Thyroid gland (tissue), 4 donors: Measurements from ENCODE around the gene IRF2BPL. TPM values are rescaled to one million over a fixed set of nuclear protein-coding genes. Genes with fewer than 3 reads are reported as not detected.

Experiments
- DNase-seq, 2 donors: peaks; one replicate each; pipeline ENCODE4 v3.0.0-alpha.2; 2019
- H3K27ac ChIP-seq, 3 donors: fragments of 200-600 bp; sonication (generic); 1 replicate in 2 of 3; 2 replicates in 1 of 3; pipeline ENCODE4 v1.5.1; 2016 to 2019; ENCODE audit warnings: mild to moderate bottlenecking in 1 of 3, moderate library complexity in 1 of 3
- H3K27me3 ChIP-seq: fragments of 200-600 bp; sonication (generic); one replicate; pipeline ENCODE4 v1.5.1; 2019
- H3K36me3 ChIP-seq, 2 donors: fragments of 200-600 bp; sonication (generic); one replicate each; pipeline ENCODE4 v1.5.1; 2016 to 2019
- H3K4me1 ChIP-seq, 2 donors: fragments of 200-600 bp; sonication (generic); one replicate each; pipeline ENCODE4 v1.5.1; 2017 to 2019
- H3K4me3 ChIP-seq, 3 donors: fragments of 200-600 bp; sonication (generic); replicated peaks in 1 of 3; 1 replicate in 2 of 3; 2 replicates in 1 of 3; pipeline ENCODE4 v1.5.1; 2016; ENCODE audit warnings: mild to moderate bottlenecking in 1 of 3
- H3K9me3 ChIP-seq: fragments of 200-600 bp; sonication (generic); one replicate; pipeline ENCODE4 v1.5.1; 2017
- POLR2A ChIP-seq, 2 donors: fragments of 450-650 bp; IDR thresholded peaks; one replicate each; pipeline ENCODE4 v1.6.1; 2017; ENCODE audit warnings: antibody characterized with exemption in 2 of 2, mild to moderate bottlenecking in 2 of 2, moderate library complexity in 1 of 2
- WGBS, 2 donors: methylation state at CpG; one replicate each; pipeline ENCODE4 v1.1.5; 2017; 5-methylcytosine and 5-hydroxymethylcytosine counted together
- intact Hi-C: fragments of 100-400 bp; cut with DNase I; formaldehyde crosslinking; loops from one replicate; pipeline ENCODE4 v1.15.1; 2023
- total RNA-seq, 4 donors: library from RNA; depleted of rRNA; stranded (reverse); fragments of >200 nt; gene quantifications; one replicate each; pipeline ENCODE4 v1.2.3, GENCODE V29; 2016
- TF ChIP-seq, protein P1 (sequence below), 6 experiments: fragments of 200-600 bp in 3 of 6; fragments of 450-650 bp in 3 of 6; sonication (generic) in 3 of 6; IDR thresholded peaks; one replicate each; pipeline ENCODE4 v1.5.1; 2016 to 2019; ENCODE audit warnings: antibody characterized with exemption in 6 of 6, mild to moderate bottlenecking in 2 of 6, inconsistent platforms in 1 of 6, moderate library complexity in 1 of 6

Gene IRF2BPL
- total RNA-seq, 4 donors from 2014 or later = 43.9 to 103 (median 78.4) TPM

- DNase-seq = no peak
- Histone ChIP-seq H3K36me3 (no peaks in the 10 kb centered on the region), H3K4me1 (no peaks in the 10 kb centered on the region), H3K9me3 (no peaks in the 10 kb centered on the region), H3K4me3 (no peak overlapping the region), H3K27ac (no peak overlapping the region), H3K27me3 (no peaks in the 10 kb centered on the region)
- intact Hi-C loops = no loop called here
- TF ChIP-seq POLR2A (IDR thresholded peaks at IDR 0.05) = no peak
- TF ChIP-seq, protein P1, sequence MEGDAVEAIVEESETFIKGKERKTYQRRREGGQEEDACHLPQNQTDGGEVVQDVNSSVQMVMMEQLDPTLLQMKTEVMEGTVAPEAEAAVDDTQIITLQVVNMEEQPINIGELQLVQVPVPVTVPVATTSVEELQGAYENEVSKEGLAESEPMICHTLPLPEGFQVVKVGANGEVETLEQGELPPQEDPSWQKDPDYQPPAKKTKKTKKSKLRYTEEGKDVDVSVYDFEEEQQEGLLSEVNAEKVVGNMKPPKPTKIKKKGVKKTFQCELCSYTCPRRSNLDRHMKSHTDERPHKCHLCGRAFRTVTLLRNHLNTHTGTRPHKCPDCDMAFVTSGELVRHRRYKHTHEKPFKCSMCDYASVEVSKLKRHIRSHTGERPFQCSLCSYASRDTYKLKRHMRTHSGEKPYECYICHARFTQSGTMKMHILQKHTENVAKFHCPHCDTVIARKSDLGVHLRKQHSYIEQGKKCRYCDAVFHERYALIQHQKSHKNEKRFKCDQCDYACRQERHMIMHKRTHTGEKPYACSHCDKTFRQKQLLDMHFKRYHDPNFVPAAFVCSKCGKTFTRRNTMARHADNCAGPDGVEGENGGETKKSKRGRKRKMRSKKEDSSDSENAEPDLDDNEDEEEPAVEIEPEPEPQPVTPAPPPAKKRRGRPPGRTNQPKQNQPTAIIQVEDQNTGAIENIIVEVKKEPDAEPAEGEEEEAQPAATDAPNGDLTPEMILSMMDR (IDR thresholded peaks at IDR 0.05) = no peak
- 92 to 95% methylated on average over 4 of the region's 4 CpGs for WGBS, 2 donors
Observed at GRCh38 chr14:76987956-76988520, 40.5 kb downstream of the IRF2BPL start.

DNA sequence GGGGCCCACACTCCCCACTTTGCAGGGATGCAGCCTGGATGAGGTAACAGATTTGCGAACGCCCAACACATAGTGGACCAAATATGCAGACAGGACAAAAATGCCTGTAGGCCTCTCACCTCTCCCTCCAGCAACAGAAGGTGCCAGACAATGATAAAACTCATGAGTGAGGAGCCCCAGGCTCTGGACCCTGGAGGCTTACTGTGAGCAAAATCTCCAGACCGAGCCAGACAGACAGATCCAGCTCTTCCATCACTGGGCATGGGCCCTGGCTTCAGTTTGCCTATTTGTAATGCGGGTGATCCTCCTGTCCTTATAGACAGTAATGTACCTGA lies 42.3 kb downstream of the IRF2BPL start:
- Histone ChIP-seq H3K9me3 (no peaks in the 10 kb centered on the region), H3K27ac (no peak overlapping the region), H3K27me3 (no peaks in the 10 kb centered on the region), H3K4me1 (no peaks in the 10 kb centered on the region), H3K36me3 (no peaks in the 10 kb centered on the region), H3K4me3 (no peak overlapping the region)
- intact Hi-C loops = no loop called here
- no peak for DNase-seq
- no peak for TF ChIP-seq POLR2A (IDR thresholded peaks at IDR 0.05)
- TF ChIP-seq, protein P1 (IDR thresholded peaks at IDR 0.05) = no peak
- 96 to 98% methylated on average over 4 of the region's 4 CpGs for WGBS, 2 donors

GRCh38 chr14:76985540-76986230 lies 42.8 kb downstream of the IRF2BPL start:
- Histone ChIP-seq H3K27me3 (no peaks in the 10 kb centered on the region), H3K27ac (no peak overlapping the region), H3K9me3 (no peaks in the 10 kb centered on the region), H3K36me3 (no peaks in the 10 kb centered on the region), H3K4me1 (no peaks in the 10 kb centered on the region), H3K4me3 (no peak overlapping the region)
- no peak for DNase-seq
- TF ChIP-seq, protein P1 (IDR thresholded peaks at IDR 0.05) = no peak
- no peak for TF ChIP-seq POLR2A (IDR thresholded peaks at IDR 0.05)
- intact Hi-C loops = no loop called here
- WGBS, 2 donors = 86 to 91% methylated on average over 4 of the region's 4 CpGs

DNA sequence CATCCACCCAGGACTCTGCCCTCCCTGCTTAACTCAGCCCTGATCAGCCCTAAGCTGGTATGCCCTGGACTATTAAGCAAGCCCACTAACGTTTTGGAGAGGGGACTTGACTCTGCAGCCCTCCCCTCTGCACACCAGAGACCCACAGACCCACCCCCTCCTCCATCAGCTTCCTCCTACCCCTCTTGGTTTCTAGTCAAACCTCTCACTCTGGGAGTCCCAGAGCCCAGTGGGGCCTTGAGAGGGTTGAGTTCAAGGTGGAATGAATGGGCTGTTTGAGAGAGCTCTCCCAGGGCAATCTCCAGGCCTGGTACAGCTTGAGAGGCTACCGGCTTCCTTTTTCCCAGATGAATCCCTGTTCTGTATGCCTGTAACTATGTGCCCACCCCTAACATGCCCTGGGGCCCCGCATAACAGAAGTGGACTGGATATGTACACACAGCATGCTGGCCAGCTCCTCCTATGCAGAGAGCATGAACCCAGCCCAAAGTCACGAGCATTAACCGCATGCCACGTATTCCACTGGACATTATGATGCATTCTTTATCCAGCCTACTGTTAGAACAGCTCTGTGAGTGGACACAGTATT lies 43.6 kb downstream of the IRF2BPL start:
- Histone ChIP-seq H3K27ac (no peak overlapping the region), H3K4me3 (no peak overlapping the region), H3K4me1 (no peaks in the 10 kb centered on the region), H3K27me3 (no peaks in the 10 kb centered on the region), H3K36me3 (no peaks in the 10 kb centered on the region), H3K9me3 (no peaks in the 10 kb centered on the region)
- intact Hi-C loops = no loop called here
- TF ChIP-seq, protein P1 (IDR thresholded peaks at IDR 0.05) = no peak
- TF ChIP-seq POLR2A (IDR thresholded peaks at IDR 0.05) = no peak
- no peak for DNase-seq
- 70 to 75% methylated on average over 5 to 6 of the region's 6 CpGs for WGBS, 2 donors

- DNase-seq = no peak
- intact Hi-C loops = no loop called here
- TF ChIP-seq POLR2A (IDR thresholded peaks at IDR 0.05) = no peak
- TF ChIP-seq, protein P1 (IDR thresholded peaks at IDR 0.05) = no peak
- Histone ChIP-seq H3K27ac (no peak overlapping the region), H3K9me3 (no peaks in the 10 kb centered on the region), H3K4me3 (no peak overlapping the region), H3K27me3 (no peaks in the 10 kb centered on the region), H3K4me1 (no peaks in the 10 kb centered on the region), H3K36me3 (no peaks in the 10 kb centered on the region)
- WGBS, 2 donors = 69 to 72% methylated on average over 4 of the region's 4 CpGs
Observed at GRCh38 chr14:76984297-76984696, 44.2 kb downstream of the IRF2BPL start.
